Vagina (tissue), 2 donors: ENCODE data around the gene AFF3.

ENCODE experiments used
- CTCF ChIP-seq, 3 experiments: fragments of 450-650 bp in 2 of 3; fragments of 200-600 bp in 1 of 3; sonication (generic) in 1 of 3; IDR thresholded peaks; one replicate each; pipeline ENCODE4 v1.5.1; 2017 to 2019; ENCODE audit warnings: antibody characterized with exemption in 3 of 3, mild to moderate bottlenecking in 2 of 3, moderate library complexity in 2 of 3
- POLR2AphosphoS5 ChIP-seq, 2 donors: sonication (generic); formaldehyde crosslinking; IDR thresholded peaks; one replicate each; pipeline ENCODE4 v1.9.0; 2017; ENCODE audit warnings: antibody characterized with exemption in 2 of 2, mild to moderate bottlenecking in 2 of 2, low read depth in 1 of 2; ENCODE audit not compliant: insufficient read depth in 1 of 2

- TF ChIP-seq CTCF (IDR thresholded peaks at IDR 0.05) (no peak), POLR2AphosphoS5 (IDR thresholded peaks at IDR 0.05; ENCODE audit: insufficient read depth in 1 of 2, low read depth in 1 of 2) (no peak)
Observed at GRCh38 chr2:100064592-100065428, 77.6 kb downstream of the AFF3 start.
